HG03432 (cell line): ENCODE measurements around the gene IL1RAPL1.

Source experiments
- ATAC-seq: cut with Tn5 transposase; IDR thresholded peaks from one replicate; pipeline ENCODE4 v1.9.1; 2021; ENCODE audit warnings: mild to moderate bottlenecking, moderate library complexity; ENCODE audit not compliant: unreplicated experiment

The IL1RAPL1 gene

DNA sequence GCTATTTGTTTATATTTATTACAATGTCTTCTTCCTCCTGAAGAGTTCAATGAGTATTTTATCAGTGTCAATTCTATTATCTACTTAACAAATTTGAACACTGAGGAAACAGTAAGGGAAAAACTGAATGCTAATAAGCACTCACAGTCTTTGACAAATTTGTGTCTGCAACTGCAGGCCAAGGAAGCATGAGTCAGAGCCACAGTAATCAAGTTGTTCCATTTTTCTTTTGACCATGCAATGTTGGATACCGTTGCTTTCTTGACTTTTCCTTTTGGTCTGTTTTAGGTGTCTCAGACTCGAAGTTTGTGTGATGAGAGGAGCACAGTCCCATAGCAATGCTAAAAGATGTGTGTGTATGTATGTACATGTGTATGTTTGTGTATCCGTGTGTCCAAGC, 359.6 kb downstream of the IL1RAPL1 start:
- ATAC-seq: no peak

DNA sequence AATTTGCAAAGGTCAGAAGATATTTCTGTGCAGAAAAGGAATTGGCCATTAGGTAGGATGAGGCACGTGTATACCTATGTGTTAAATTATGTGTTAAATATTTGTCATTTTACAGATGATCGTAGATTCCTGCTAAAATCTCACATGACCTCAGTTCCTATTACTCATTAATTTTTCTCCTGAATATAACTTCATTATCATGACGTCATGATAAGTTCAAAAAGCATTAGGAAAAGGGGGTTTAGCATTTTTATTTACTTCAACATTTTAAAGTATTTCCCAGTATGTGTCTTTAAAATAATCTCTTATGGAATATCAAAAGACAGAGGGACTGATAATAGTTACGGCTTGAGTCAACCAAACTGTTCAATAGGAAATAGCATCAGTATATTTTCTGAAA, 372.8 kb downstream of the IL1RAPL1 start:
- no peak for ATAC-seq

- no peak for ATAC-seq
These were observed 379.1 kb downstream of the IL1RAPL1 start for GRCh38 chrX:28966331-28966730.

DNA sequence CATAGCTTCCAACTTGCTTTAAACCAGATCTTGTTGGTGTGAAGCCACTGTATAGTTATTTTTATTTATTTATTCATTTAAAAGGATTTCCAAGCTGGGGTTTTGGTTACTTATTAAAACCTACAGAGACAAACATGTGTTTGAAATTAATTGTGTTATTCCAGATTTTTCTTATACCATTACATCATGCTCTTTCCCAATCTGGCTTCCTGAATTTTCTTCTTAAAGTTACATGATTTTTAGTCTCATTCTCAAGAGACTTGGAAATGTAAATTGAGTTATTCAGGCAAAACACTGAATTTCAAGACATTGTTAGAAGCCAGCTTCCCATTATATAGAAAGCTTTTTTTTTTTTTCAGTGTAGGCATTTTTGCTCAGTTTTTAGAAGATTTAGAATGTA, 381.9 kb downstream of the IL1RAPL1 start:
- no peak for ATAC-seq

DNA sequence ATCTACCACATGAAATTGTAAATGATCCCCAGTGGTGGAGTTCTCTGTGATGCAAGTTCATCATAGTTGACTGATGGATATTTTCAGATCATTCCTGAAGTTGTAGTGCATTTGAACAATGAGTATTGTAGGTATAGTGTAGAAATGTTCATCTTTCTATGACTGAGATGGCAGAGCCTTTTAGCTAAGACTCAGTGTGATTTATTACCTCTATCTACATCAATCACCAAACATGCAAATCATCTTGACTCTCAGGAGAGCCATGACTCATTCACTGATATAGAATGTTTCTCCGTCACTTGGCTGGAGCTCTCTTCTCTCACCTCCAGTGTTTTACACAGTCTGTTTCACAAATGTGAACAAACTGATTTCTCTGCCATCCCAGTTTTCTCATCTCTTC, 392.6 kb downstream of the IL1RAPL1 start:
- ATAC-seq: peak; percentile 44

DNA sequence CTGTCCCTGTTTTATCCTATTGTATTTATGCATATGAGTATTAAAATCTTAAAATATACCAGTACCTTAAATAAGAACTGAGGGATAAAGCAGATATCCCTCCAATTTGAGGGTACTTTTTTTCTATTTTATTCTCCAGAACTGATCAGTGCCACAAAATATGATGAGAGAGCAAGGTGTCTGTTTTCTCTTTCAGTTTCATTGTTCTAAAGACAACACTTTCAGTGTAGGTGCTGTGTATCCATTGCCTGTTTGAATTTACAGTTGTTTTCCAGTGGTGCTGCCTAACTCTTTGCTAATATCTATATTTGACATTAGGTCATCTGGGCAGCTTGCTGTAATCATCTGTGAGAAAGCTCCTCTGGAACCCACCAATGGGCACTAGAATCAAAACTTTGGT, 394.7 kb downstream of the IL1RAPL1 start:
- peak; percentile 71 for ATAC-seq

DNA sequence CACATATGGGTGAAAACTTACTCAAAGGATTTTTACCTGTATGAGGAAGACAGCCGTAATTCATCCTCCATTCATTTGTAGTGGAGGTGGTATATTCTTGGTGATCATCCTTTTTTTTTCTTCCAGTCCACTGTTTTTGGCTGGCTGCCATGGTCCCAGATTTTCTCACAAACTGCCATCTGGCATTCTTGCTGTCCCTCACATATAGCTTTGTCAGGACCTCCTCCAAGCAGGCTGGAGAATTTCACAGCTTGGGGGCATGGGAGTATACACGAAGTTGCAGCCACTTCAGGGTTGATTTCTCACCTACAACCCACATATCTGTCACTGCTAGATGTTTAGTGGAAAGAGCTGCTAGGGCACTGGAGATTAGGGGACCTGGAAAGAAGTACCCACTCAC, 401.0 kb downstream of the IL1RAPL1 start:
- no peak for ATAC-seq

GRCh38 chrX:28997706-28998463, 410.6 kb downstream of the IL1RAPL1 start:
- no peak for ATAC-seq

- ATAC-seq: no peak
These were observed 411.4 kb downstream of the IL1RAPL1 start for GRCh38 chrX:28998609-28999135.

DNA sequence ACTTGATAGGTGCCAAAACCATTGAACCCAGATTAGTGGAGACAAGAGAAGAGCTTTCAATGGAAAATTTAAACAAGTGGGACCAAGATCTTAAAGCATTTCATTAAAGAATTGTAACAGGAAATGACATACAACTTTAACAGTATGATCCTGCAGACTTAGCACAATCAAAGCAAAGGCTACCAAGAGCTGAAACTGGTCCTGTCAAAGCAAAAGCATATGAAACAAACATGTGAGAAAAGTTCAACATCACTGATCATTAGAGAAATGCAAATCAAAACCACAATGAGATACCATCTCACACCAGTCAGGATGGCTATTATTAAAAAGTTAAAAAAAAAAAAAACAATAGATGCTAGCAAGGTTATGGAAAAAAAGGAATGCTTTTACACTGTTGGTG, 425.6 kb downstream of the IL1RAPL1 start:
- ATAC-seq: peak; percentile 75

DNA sequence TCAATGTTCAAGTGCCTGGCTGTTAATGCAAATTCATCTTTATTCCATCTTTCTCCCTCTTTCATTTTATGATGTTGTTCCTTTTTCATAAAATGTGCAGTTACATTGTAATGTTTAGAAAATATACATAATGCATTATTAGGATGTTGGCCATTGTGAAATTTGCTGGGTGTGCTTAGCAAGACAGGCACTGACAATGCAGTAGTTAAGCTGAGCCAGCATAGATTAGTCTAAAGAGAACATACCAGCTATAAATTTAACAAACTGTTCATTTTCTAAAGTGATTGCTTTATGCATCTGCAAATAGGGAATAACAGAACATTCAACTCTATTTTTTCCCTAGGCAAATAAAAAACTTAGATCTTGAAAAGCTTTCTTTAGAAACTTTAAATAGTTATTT, 436.0 kb downstream of the IL1RAPL1 start:
- no peak for ATAC-seq

DNA sequence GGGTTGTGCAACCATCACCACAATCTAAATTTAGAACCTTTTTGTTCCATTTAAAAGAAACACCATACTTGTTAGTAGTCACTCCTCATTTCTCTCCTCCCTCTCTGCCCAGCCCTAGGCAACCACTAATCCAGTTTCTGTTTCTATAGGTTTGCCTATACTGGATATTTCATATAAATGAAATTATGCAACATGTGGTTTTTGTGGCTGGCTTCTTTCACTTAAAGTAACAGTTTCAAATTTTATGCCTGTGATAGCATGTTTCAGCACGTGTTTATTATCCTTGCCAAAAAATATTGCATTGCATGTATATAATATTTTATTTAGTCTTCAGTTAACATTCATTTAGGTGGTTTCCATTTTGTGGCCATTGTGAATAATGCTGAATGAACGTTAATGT, 437.6 kb downstream of the IL1RAPL1 start:
- ATAC-seq: no peak

GRCh38 chrX:29039501-29039900, 452.3 kb downstream of the IL1RAPL1 start:
- ATAC-seq: no peak

- no peak for ATAC-seq
These were observed 452.9 kb downstream of the IL1RAPL1 start for GRCh38 chrX:29040160-29040559.

- no peak for ATAC-seq
These were observed 455.1 kb downstream of the IL1RAPL1 start for GRCh38 chrX:29042341-29042740.

DNA sequence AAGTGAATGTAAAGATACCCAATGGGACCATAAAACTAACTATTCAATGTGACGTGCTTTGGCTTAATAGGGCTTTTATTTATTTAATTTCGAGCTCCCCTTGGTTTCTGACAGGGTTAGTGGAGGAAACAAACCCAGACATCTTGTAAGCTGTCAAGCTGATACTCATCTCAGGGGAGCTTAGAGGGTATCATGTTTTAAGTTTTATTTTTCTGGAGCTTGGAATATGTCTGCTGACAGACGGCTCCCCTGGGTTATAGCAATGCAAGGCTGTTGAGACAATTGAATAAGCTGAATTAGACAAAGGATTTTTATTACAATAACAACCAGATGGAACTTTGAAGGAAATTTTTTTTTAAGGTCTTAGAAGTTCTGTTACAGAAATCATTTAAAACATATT, 456.5 kb downstream of the IL1RAPL1 start:
- ATAC-seq: no peak

GRCh38 chrX:29044423-29045184, 457.4 kb downstream of the IL1RAPL1 start:
- no peak for ATAC-seq

- no peak for ATAC-seq
These were observed 478.2 kb downstream of the IL1RAPL1 start for GRCh38 chrX:29065477-29065876.

DNA sequence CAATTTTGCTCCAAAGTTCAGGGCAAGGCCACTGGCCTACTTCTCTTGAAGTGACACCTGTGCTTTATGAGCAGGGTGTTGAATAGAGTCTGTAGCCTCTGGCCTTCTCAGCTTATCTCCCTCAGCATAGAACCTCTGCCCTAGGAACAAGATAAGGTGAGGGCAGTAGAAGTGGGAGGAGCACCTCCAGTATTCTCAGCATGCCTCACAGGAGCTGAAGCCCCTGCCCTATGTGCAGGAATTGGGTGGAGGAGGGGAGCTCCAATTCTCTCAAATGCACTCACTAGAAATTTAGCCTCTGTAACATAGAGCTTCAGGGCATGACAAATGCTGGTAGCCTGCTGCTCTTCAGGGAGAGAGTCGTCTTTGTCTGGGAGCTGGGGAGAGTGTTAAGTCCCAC, 479.3 kb downstream of the IL1RAPL1 start:
- ATAC-seq: no peak

GRCh38 chrX:29067351-29067750, 480.1 kb downstream of the IL1RAPL1 start:
- ATAC-seq: no peak

- no peak for ATAC-seq
These were observed 484.5 kb downstream of the IL1RAPL1 start for GRCh38 chrX:29071525-29072320.
